GM19238 (cell line): ENCODE data around the gene USP6NL.

Experiments used
- DNase-seq: peaks from one replicate; pipeline ENCODE4 v3.0.0; 2011; ENCODE audit warnings: low spot score; ENCODE audit not compliant: insufficient read length

USP6NL gene

DNA sequence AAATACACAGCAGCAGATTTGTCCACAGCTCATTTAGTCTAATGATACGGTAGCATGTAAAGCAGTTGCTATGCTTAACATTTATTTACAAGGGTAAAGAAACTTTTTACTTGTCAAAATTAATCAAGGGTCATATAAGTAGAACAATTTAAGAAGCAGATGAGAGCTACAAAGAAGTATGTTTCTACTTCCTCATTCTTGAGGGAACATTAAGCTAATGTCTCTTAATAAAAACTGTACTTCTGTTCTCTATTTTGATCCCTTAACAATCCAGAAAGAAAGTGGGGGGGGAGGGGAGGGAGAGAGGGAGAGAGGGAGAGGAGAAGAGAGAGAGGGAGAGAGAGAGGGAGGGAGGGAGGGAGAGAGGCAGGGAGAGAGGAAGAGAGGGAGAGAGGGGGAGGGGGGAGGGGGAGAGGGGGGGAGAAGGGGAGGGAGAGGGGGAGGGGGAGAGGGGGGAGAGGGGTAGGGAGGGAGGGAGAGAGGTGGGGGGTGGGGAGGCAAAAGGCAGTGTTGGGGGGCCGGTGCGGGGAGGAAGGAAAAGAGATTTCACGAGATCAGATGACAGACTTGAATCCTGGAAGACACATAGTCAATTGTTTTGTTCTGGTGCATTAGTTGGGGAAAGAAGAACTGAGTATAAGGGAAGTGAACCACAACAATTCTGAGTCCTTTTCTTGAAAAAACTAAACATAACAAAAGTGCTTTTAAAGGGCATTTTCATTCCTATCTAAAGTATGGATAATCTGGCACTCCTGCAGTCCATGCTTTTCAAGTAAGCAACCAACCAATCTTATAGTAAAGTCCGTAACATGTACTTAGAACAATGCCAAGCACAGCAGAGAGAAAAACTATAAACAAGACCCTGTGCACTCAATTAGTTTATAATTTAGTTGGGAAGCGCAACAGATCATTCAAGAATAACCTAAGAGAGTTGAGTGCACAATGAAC lies 128.0 kb downstream of the USP6NL start:
- DNase-seq: no peak

GRCh38 chr10:11482306-11482705 lies 129.1 kb downstream of the USP6NL start:
- no peak for DNase-seq

DNA sequence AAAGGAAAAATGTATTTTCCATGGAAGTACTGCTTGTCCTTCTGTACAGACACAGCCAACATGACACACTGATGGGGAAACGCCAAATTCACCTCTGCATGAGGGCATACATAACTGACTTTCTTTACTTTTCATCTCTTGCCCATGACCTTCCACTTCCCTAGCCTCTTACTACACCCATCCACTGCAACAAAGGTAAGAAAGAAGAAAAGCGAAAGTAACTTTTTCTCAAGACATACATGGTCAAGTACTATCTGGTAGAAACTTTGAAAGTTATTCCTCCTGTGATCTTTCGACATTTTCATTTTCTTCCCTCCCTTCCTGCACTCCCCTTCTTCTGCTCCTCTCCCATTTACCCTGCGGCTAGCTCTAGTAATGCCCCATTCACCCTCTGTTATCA lies 130.8 kb downstream of the USP6NL start:
- DNase-seq: no peak

DNA sequence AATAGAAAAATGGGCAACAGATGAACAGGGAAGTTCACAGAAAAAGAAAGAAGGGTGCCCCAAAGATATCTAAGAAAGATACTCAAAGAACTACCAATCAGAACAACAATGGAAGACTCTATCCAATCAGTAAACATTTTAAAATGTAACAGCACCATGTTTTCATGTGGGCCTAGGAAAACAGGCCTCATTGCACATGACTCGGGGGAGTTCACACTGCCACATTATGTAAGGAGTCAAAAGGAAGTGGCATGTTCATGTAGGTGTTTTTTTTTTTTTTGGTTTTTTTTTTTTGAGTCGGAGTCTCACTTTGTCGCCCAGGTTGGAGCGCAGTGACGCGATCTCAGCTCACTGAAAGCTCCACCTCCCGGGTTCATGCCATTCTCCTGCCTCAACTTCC lies 132.2 kb downstream of the USP6NL start:
- no peak for DNase-seq

GRCh38 chr10:11478807-11479206 lies 132.6 kb downstream of the USP6NL start:
- DNase-seq: no peak

DNA sequence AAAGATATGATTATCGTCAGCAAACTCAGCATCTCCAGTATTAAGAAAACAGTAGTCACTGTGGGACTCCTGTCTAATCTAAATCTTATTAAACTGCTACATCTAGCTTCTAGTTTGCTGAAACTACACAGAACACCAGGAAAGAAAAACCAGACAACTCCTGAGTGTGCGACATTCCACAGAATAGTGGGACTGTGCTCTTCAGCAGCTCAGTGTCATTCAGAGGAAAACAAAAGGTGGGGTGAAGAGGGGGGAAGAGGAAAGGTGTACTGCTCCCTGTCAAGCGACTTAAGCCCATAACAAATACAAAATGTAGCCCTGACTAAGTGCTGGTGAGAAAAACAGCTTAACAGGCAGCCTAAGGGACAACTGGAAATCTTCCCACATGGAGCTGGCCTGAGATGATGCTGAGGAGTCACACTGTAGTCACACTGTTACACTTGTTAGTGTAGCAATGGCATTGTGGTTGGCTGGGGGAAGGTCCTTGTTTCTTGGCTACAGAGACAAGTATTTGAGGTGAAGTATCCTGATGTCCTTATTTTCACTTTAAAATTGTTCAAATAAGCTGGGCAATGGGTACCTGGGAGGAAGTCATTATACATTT lies 135.5 kb downstream of the USP6NL start:
- no peak for DNase-seq

DNA sequence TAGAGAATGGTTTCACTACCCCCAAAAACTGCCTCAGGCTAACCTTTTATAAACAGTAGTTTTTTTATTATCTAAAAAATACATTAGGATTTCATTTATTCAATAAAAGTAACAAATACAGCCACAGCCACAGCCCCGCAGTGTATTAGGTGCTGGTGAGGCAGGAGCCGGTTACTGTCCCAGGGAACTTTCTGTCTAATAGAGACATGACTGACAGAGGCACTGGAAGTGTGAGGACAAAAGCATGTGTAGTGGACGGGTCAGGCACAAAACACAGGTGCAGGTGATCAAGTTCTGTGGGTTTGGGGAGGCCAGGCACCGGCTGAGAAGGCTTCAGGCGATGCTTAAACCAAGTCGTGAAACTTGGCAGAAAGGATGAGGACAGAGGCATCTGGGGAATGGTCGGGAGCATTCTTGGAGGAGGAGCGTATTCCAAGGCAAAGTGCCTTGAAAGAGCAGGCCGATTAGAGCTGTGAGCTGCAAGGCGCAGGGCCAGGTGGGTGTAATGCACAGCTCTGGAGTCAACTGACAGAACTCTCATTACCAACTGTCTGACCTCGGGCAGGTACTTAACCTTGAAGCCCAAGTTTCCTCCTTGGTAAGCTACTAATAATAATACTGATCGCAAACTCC lies 138.2 kb downstream of the USP6NL start:
- DNase-seq: no peak

- DNase-seq: peak; percentile 32
These were observed 139.2 kb downstream of the USP6NL start for GRCh38 chr10:11472158-11472753.

GRCh38 chr10:11469575-11470391 lies 141.7 kb downstream of the USP6NL start:
- no peak for DNase-seq

- DNase-seq: no peak
These were observed 143.2 kb downstream of the USP6NL start for GRCh38 chr10:11468126-11468742.

- no peak for DNase-seq
These were observed 146.0 kb downstream of the USP6NL start for GRCh38 chr10:11465406-11465805.

DNA sequence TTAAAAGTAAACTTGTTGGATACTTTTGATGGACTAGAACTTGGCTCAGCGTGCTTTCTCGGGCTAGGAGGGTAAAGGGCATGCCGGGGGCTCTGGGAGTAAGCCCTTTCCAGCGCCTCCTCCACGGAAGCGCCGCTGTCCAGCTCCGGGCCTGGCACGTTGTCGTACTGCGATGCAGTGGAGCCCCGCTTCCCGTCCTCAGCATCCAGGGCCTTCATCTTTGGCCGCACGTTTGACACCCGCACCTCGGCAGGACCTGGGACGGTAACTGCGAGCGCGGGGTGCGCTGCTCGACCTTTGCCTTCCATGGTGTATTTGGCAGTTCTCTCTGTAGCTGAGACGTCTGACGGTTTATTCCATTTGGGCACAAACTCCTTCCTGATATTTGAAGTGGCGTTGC lies 148.3 kb downstream of the USP6NL start:
- DNase-seq: no peak

- DNase-seq: no peak
These were observed 149.4 kb downstream of the USP6NL start for GRCh38 chr10:11462071-11462470.

- DNase-seq: no peak
These were observed 154.1 kb downstream of the USP6NL start for GRCh38 chr10:11457336-11457735.

DNA sequence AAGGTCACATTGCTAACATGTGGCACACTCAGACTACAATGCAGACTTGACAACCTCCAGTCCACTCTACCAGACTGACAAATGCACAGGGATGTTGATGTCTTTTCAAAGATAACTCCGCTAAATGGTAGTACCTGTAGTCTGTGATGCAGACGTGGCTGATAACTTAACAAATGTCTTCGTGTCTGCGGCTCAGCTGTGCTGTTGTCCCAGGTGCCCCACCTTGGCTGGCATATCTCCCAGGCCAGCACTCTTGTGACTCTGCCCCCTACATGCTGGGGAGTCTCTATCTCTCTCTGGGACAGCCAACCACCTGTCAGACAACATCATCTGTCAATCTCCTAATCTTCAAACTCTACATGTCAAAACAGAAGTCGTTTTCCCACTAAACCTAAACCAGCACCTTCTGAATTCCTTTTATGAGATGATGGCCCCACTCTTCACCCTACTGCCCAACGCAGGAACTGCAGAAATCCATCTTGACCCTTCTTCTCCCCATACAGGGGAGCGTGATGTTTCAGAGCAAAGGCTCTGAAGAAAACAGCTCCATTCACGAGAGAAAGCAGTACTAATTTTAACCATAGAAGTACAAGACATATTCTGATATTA lies 156.4 kb downstream of the USP6NL start:
- no peak for DNase-seq

DNA sequence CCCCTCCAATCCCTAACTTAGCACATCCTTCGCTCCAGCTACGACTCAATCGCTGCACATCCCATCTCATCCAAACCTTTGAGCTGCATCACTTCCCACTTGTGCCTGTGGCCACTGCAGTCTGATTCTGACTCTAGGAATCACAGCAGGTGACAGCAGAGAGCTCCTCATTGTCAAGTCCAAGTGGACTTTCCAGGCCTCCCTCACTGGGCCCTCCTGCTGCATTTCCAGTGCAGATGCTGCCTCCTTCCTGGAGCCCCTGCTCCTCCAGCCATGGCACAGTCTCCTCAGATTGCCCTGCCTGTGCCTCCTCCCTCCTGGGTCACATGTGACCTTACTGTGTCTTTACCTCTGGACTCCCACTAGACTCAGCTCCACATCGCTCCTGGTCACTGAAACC lies 157.3 kb downstream of the USP6NL start:
- DNase-seq: no peak

GRCh38 chr10:11451640-11452260 lies 159.7 kb downstream of the USP6NL start:
- DNase-seq: no peak

DNA sequence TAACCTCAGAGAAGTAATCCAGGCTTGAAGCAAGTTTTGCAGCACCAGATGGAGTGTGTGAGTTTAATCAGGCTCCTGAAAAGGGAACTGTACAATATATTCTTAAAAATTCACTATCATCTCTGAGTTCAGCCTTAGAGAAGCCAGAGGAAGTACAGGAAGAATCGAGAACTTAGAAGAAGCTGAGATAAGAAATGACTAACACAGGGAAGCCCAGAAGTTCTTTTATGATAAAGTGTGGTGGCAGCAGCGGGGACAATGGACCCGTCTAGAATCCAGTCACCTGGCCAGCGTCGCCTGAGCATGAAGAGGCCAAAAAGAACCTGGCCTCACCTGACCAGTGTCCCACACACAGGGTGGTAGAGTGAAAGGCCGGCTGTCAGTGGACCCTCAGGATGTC lies 161.0 kb downstream of the USP6NL start:
- DNase-seq: no peak

DNA sequence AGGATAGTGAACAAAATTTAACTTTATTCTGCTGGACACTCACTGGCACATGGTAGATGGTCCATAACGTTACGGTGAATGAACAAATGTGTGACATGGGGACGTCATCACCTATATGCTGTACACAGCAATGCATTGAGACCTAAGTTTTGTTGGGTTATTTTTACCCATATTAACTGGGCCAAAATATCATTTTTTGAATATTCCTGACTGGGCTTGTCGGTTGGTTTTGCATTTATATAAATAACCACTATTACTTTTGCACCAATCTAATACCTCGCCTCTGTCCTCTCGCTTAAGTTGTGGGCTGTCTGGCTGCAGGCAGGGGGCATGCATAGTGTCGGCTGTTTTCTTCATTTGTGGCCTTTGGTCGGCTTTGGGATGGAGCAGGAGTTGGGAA lies 161.7 kb downstream of the USP6NL start:
- no peak for DNase-seq
